ENCODE data around the gene PARD3B. TPM values are rescaled to one million over a fixed set of nuclear protein-coding genes. Genes with fewer than 3 reads are reported as not detected.

The PARD3B gene
- total RNA-seq, 1 experiment from 2014 or later = 7.6 TPM

- ChIA-PET CTCF (no interaction called here), POLR2A (ENCODE audit: low non-redundant PET) (no interaction called here)
- Histone ChIP-seq H3K27me3 (replicated peaks; ENCODE audit: insufficient read depth, low read depth, low read length, poor library complexity) (no peaks in the 10 kb centered on the region), H3K4me3 (ENCODE audit: low read depth, low read length, poor library complexity, severe bottlenecking) (no peak overlapping the region), H3K27ac (ENCODE audit: low read depth, low read length, poor library complexity, severe bottlenecking) (no peak overlapping the region), H3K36me3 (ENCODE audit: insufficient read depth, low read length, poor library complexity, severe bottlenecking) (no peaks in the 10 kb centered on the region), H3K9me3 (ENCODE audit: low read depth, low read length, poor library complexity, severe bottlenecking) (no peaks in the 10 kb centered on the region), H3K4me1 (ENCODE audit: insufficient read depth, low read length, poor library complexity, severe bottlenecking) (peaks cover 11% of the 10 kb centered on the region)
- TF ChIP-seq, protein P1, sequence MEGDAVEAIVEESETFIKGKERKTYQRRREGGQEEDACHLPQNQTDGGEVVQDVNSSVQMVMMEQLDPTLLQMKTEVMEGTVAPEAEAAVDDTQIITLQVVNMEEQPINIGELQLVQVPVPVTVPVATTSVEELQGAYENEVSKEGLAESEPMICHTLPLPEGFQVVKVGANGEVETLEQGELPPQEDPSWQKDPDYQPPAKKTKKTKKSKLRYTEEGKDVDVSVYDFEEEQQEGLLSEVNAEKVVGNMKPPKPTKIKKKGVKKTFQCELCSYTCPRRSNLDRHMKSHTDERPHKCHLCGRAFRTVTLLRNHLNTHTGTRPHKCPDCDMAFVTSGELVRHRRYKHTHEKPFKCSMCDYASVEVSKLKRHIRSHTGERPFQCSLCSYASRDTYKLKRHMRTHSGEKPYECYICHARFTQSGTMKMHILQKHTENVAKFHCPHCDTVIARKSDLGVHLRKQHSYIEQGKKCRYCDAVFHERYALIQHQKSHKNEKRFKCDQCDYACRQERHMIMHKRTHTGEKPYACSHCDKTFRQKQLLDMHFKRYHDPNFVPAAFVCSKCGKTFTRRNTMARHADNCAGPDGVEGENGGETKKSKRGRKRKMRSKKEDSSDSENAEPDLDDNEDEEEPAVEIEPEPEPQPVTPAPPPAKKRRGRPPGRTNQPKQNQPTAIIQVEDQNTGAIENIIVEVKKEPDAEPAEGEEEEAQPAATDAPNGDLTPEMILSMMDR (conservative IDR thresholded peaks at IDR 0.05; ENCODE audit: low read depth, low read length) = no peak
- no peak for TF ChIP-seq EZH2 (IDR thresholded peaks at IDR 0.05; ENCODE audit: borderline replicate concordance, low read depth, low read length, poor library complexity, severe bottlenecking)
- intact Hi-C loops (cut with micrococcal nuclease; ENCODE audit: unreplicated experiment) = no loop called here
- BruUV-seq (replicated peaks) = no TSS peak
- DNase-seq (ENCODE audit: low spot score) = no peak
Observed at GRCh38 chr2:204973616-204974015, 428.3 kb downstream of the PARD3B start.

DNA sequence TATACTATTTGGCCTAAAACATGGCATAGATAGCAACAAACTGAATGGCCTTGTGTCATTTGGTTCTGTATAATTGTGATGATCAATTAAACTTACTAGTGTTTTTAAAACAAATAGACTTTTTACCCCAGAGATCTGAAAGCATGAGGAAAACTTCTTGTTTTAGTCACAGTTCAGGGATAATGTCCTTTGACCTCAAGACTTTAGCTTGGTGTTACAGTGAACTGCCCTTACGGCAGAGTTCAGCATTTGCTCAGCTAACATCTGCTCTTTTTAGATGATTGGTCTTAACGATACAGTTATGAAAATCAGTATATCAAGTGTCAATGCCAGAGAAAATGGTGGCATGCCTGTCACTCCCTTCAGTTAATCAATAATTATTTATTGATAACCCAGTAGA lies 429.2 kb downstream of the PARD3B start:
- Histone ChIP-seq H3K4me1 (ENCODE audit: insufficient read depth, low read length, poor library complexity, severe bottlenecking) (peaks cover 11% of the 10 kb centered on the region), H3K9me3 (ENCODE audit: low read depth, low read length, poor library complexity, severe bottlenecking) (no peaks in the 10 kb centered on the region), H3K4me3 (ENCODE audit: low read depth, low read length, poor library complexity, severe bottlenecking) (no peak overlapping the region), H3K27me3 (replicated peaks; ENCODE audit: insufficient read depth, low read depth, low read length, poor library complexity) (no peaks in the 10 kb centered on the region), H3K27ac (ENCODE audit: low read depth, low read length, poor library complexity, severe bottlenecking) (no peak overlapping the region), H3K36me3 (ENCODE audit: insufficient read depth, low read length, poor library complexity, severe bottlenecking) (no peaks in the 10 kb centered on the region)
- intact Hi-C loops (cut with micrococcal nuclease; ENCODE audit: unreplicated experiment) = no loop called here
- no TSS peak for BruUV-seq (replicated peaks)
- ChIA-PET CTCF (no interaction called here), POLR2A (ENCODE audit: low non-redundant PET) (no interaction called here)
- no peak for DNase-seq (ENCODE audit: low spot score)
- TF ChIP-seq EZH2 (IDR thresholded peaks at IDR 0.05; ENCODE audit: borderline replicate concordance, low read depth, low read length, poor library complexity, severe bottlenecking) = no peak

- CTCF ChIA-PET = no interaction called here
- Histone ChIP-seq H3K9me3 (ENCODE audit: low read depth, low read length, poor library complexity, severe bottlenecking) (no peaks in the 10 kb centered on the region), H3K27me3 (replicated peaks; ENCODE audit: insufficient read depth, low read depth, low read length, poor library complexity) (no peaks in the 10 kb centered on the region), H3K36me3 (ENCODE audit: insufficient read depth, low read length, poor library complexity, severe bottlenecking) (no peaks in the 10 kb centered on the region), H3K4me3 (ENCODE audit: low read depth, low read length, poor library complexity, severe bottlenecking) (no peak overlapping the region), H3K4me1 (ENCODE audit: insufficient read depth, low read length, poor library complexity, severe bottlenecking) (peaks cover 6% of the 10 kb centered on the region), H3K27ac (ENCODE audit: low read depth, low read length, poor library complexity, severe bottlenecking) (no peak overlapping the region)
- DNase-seq (ENCODE audit: low spot score) = peak; percentile 18
- intact Hi-C loops (cut with micrococcal nuclease; ENCODE audit: unreplicated experiment) = no loop called here
- POLR2A ChIA-PET (ENCODE audit: low non-redundant PET) = no interaction called here
- no TSS peak for BruUV-seq (replicated peaks)
- no peak for TF ChIP-seq EZH2 (IDR thresholded peaks at IDR 0.05; ENCODE audit: borderline replicate concordance, low read depth, low read length, poor library complexity, severe bottlenecking)
- TF ChIP-seq, protein P1 (conservative IDR thresholded peaks at IDR 0.05; ENCODE audit: low read depth, low read length) = no peak
Observed at GRCh38 chr2:204977914-204978313, 432.6 kb downstream of the PARD3B start.

DNA sequence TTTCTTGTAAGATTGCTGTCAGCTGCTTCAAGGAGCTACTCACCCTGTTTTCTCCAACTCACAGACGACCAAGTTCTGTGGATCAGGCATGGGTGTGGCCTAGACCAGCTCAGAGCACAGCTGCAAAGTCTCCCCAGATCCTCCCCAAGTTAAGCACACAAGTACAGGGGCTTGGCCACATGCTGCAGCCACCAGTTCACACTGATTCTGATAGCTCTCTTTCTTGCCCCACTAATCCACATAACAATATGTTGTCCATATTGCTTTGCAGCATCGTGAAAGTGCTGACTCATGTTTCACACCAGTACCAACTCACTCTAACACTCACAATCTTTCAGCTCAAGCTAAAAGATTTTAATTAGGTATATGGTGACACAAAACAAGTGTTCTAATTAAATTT lies 437.0 kb downstream of the PARD3B start:
- DNase-seq (ENCODE audit: low spot score) = peak; percentile 9
- POLR2A ChIA-PET (ENCODE audit: low non-redundant PET) = no interaction called here

More for the DNA sequence above, 437.0 kb downstream of the PARD3B start:
- Histone ChIP-seq H3K27ac (ENCODE audit: low read depth, low read length, poor library complexity, severe bottlenecking) (no peak overlapping the region), H3K9me3 (ENCODE audit: low read depth, low read length, poor library complexity, severe bottlenecking) (no peaks in the 10 kb centered on the region), H3K36me3 (ENCODE audit: insufficient read depth, low read length, poor library complexity, severe bottlenecking) (no peaks in the 10 kb centered on the region), H3K4me3 (ENCODE audit: low read depth, low read length, poor library complexity, severe bottlenecking) (no peak overlapping the region), H3K27me3 (replicated peaks; ENCODE audit: insufficient read depth, low read depth, low read length, poor library complexity) (no peaks in the 10 kb centered on the region), H3K4me1 (ENCODE audit: insufficient read depth, low read length, poor library complexity, severe bottlenecking) (peaks cover 6% of the 10 kb centered on the region)
- BruUV-seq (replicated peaks) = no TSS peak
- intact Hi-C loops (cut with micrococcal nuclease; ENCODE audit: unreplicated experiment) = no loop called here
- TF ChIP-seq EZH2 (IDR thresholded peaks at IDR 0.05; ENCODE audit: borderline replicate concordance, low read depth, low read length, poor library complexity, severe bottlenecking) = no peak
- TF ChIP-seq, protein P1 (conservative IDR thresholded peaks at IDR 0.05; ENCODE audit: low read depth, low read length) = no peak
- CTCF ChIA-PET = no interaction called here

All from A673 (cell line).